Measurements from ENCODE around the gene SPATA45. TPM values are rescaled to one million over a fixed set of nuclear protein-coding genes. Genes with fewer than 3 reads are reported as not detected.

SPATA45 gene
- total RNA-seq, 1 experiment from 2014 or later = 0.68 TPM

DNA sequence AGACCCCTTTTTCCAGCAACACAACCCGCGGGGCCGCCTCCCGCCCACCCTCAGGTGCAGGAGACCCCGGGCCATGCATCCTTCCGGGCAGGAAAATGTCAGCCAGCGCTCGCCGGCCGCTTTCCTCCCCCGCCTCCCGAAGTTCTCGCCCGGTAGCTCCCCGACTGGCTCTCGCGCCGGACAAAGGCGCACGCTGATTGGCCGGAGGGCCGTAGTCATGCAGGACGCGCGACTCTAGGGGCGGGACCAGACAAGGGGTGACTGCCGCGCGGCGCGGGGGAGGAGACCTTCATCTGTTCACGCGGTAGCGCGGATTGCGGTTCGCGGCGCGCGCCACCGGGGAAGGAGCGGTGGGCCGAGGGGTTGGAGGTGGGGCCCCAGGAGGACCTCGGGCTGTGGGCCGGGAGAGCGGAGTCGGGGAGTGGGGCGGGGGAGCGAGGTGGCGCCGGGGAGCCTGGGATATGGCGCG, 10.6 kb upstream of the SPATA45 start, which contains the start of gene FLVCR1:
Gene FLVCR1 (plus strand): TSS at position 284 of the 469 bp plus-strand sequence. CDS start 178 bp downstream, at position 462.
- H4K91ac ChIP-seq (ENCODE audit: insufficient read length, low read depth, low read length) = no peak within 1 kb of the TSS
- H4K8ac ChIP-seq (replicated peaks; ENCODE audit: insufficient read length, low read depth, low read length) = no peak within 1 kb of the TSS
- H4K5ac ChIP-seq (ENCODE audit: insufficient read length, low read depth, low read length) = no peak within 1 kb of the TSS
- no peak within 1 kb of the TSS for H2BK12ac ChIP-seq (ENCODE audit: insufficient read length, low read depth, low read length)
- H3K27ac ChIP-seq (ENCODE audit: insufficient read length, low read depth, low read length) = peak within 1 kb of the TSS; percentile 19
- peaks cover 41% of the 10 kb centered on the region for H3K79me2 ChIP-seq (ENCODE audit: insufficient read depth, low read length)
- peak within 1 kb of the TSS; percentile 91 for H3K4me2 ChIP-seq (ENCODE audit: insufficient read depth, insufficient read length, low read length)
- H3K23ac ChIP-seq (ENCODE audit: insufficient read length, low read depth, low read length) = no peak within 1 kb of the TSS
- no peak within 1 kb of the TSS for H3K56ac ChIP-seq (ENCODE audit: insufficient read length, low read depth, low read length)
- H3K4me3 Mint-ChIP-seq = no peak within 1 kb of the TSS
- no peak within 1 kb of the TSS for H2BK20ac ChIP-seq (ENCODE audit: low read depth, low read length, poor library complexity, severe bottlenecking)
- no peak within 1 kb of the TSS for H2BK5ac ChIP-seq (ENCODE audit: insufficient read length, low read length)
- peaks cover 3% of the 10 kb centered on the region for H4K20me1 ChIP-seq (ENCODE audit: control insufficient read depth, insufficient read depth, insufficient read length)
- TF ChIP-seq CTCF (conservative IDR thresholded peaks at IDR 0.05) = no peak
- H3K18ac ChIP-seq (ENCODE audit: insufficient read length, low read depth, low read length) = peak within 1 kb of the TSS; percentile 89
- H3K4me1 ChIP-seq (ENCODE audit: insufficient read depth, low read length) = peaks cover 6% of the 10 kb centered on the region; the same call in 1 of the 2 replicates
- H3K9me3 Mint-ChIP-seq = peaks cover 2% of the 10 kb centered on the region in 2 experiments; a peak in 2 of 5 replicates
- peak; percentile 97 for DNase-seq
- no peak within 1 kb of the TSS for H2BK15ac ChIP-seq (ENCODE audit: low read depth, low read length)
- no peak within 1 kb of the TSS for H3K4ac ChIP-seq (ENCODE audit: low read depth, low read length)
- H2AFZ ChIP-seq (ENCODE audit: low read length) = no peak within 1 kb of the TSS
- H3K23me2 ChIP-seq (ENCODE audit: insufficient read length, low read depth, low read length, poor library complexity, severe bottlenecking) = peaks cover 9% of the 10 kb centered on the region
- H3K27me3 Mint-ChIP-seq (ENCODE audit: low read depth) = peaks cover 9% of the 10 kb centered on the region
- no peak within 1 kb of the TSS for H2BK120ac ChIP-seq (ENCODE audit: low read depth, low read length, poor library complexity, severe bottlenecking)
- H3K27ac Mint-ChIP-seq = peak within 1 kb of the TSS; percentile 98 to 100 (median 99)
- H3K4me1 Mint-ChIP-seq = peaks cover 20 to 32% of the 10 kb centered on the region in 2 experiments
- no peaks in the 10 kb centered on the region for H3K27me3 ChIP-seq (ENCODE audit: insufficient read depth, low read length)
- H3K79me1 ChIP-seq (ENCODE audit: insufficient read depth, low read depth, low read length, poor library complexity, severe bottlenecking) = no peaks in the 10 kb centered on the region
- peaks cover 18 to 22% (median 21%) of the 10 kb centered on the region in 3 experiments for H3K36me3 Mint-ChIP-seq (ENCODE audit: insufficient read depth in 1 of 3, low read depth in 3 of 3)
- peak within 1 kb of the TSS; percentile 85 for H3K14ac ChIP-seq (ENCODE audit: insufficient read depth, low read length)
- no peak within 1 kb of the TSS for H3T11ph ChIP-seq (ENCODE audit: low read length)
- H2AK5ac ChIP-seq (ENCODE audit: insufficient read length, low read length) = no peak within 1 kb of the TSS
- WGBS (ENCODE audit: extremely low coverage, insufficient read length, low lambda C conversion rate) = no CpG with 5 or more reads among the region's 54 CpGs
- peak within 1 kb of the TSS; percentile 94 for H3K9ac ChIP-seq (ENCODE audit: extremely low read depth, insufficient read length, low read length)
- H3K9me3 ChIP-seq (ENCODE audit: control insufficient read depth, low read depth, low read length) = no peaks in the 10 kb centered on the region
